HCT116 (cell line): ENCODE data around the gene TTLL11. TPM values are rescaled to one million over a fixed set of nuclear protein-coding genes. Genes with fewer than 3 reads are reported as not detected.

Source experiments
- ATAC-seq: fragments of 200-7000 bp; cut with Tn5 transposase; 2 replicates; pipeline ENCODE4 v1.9.1; 2020; ENCODE audit warnings: mild to moderate bottlenecking, moderate library complexity
- BruUV-seq: library from RNA; stranded (reverse); fragments of 400-500 nt; replicated peaks from 2 replicates; lab custom pipeline; 2021; lab: Mats Ljungman, UMichigan
- CTCF ChIA-PET: fragments of 300-600 bp; sonication (Branson Sonifier 250); formaldehyde crosslinking; loops from one replicate; lab custom pipeline; 2021; ENCODE audit warnings: antibody characterized with exemption; lab: Charles Lee
- POLR2A ChIA-PET: fragments of 300-600, 350-600 bp; sonication (Branson Sonifier 250); formaldehyde crosslinking; loops from one replicate; lab custom pipeline; 2021; ENCODE audit warnings: antibody characterized with exemption; lab: Charles Lee
- RAD21 ChIA-PET, 2 experiments: fragments of 300-600 bp; sonication (Branson Sonifier 250); formaldehyde crosslinking; loops; one replicate each; lab custom pipeline; 2023; ENCODE audit warnings: low total read pairs in 2 of 2; ENCODE audit not compliant: uncharacterized antibody in 2 of 2, unreplicated experiment in 2 of 2, low non-redundant PET in 1 of 2; lab: Charles Lee
- DNase-seq: peaks from one replicate; pipeline ENCODE4 v3.0.0-alpha.2; 2010; ENCODE audit warnings: low read depth, low spot score
- H2AFZ ChIP-seq: fragments of 200-600 bp; shearing (Covaris generic), sonication (generic); 2 replicates; pipeline ENCODE4 v1.6.1; 2017; ENCODE audit warnings: low read depth, mixed run types, mixed read lengths, antibody characterized with exemption, low read length; ENCODE audit not compliant: poor library complexity, severe bottlenecking
- H3K27ac ChIP-seq: 2 replicates; pipeline ENCODE4 v1.5.1; 2012; ENCODE audit warnings: low read depth, low read length
- H3K27me3 ChIP-seq: fragments of 200-600 bp; sonication (generic); 2 replicates; pipeline ENCODE4 v1.6.1; 2016; ENCODE audit warnings: mixed run types, low read length, mixed read lengths; ENCODE audit not compliant: insufficient read depth
- H3K36me3 ChIP-seq, 2 experiments: fragments of 200-500 bp in 1 of 2; fragments of 200-600 bp in 1 of 2; sonication (Bioruptor generic) in 1 of 2; sonication (generic) in 1 of 2; 2 replicates each; pipeline versions ENCODE4 v1.5.1 to v1.6.1; 2014 to 2016; ENCODE audit warnings: low read length in 2 of 2, inconsistent platforms in 1 of 2, mixed read lengths in 1 of 2, mixed run types in 1 of 2; ENCODE audit not compliant: insufficient read depth in 2 of 2, control insufficient read depth in 1 of 2
- H3K4me1 ChIP-seq, 2 experiments: fragments of 200-600 bp in 1 of 2; sonication (generic) in 1 of 2; 2 replicates each; pipeline versions ENCODE4 v1.5.1 to v1.6.1; 2012 to 2017; ENCODE audit warnings: low read length in 2 of 2, inconsistent platforms in 1 of 2, mild to moderate bottlenecking in 1 of 2, mixed read lengths in 1 of 2, mixed run types in 1 of 2, moderate library complexity in 1 of 2; ENCODE audit not compliant: insufficient read depth in 2 of 2, control insufficient read depth in 1 of 2
- H3K4me2 ChIP-seq: fragments of 200-600 bp; sonication (generic); 2 replicates; pipeline ENCODE4 v1.6.1; 2017; ENCODE audit warnings: mixed run types, low read length, mixed read lengths
- H3K4me3 ChIP-seq, 2 experiments: fragments of 200-600 bp in 1 of 2; sonication (generic) in 1 of 2; replicated peaks in 1 of 2; 2 replicates each; pipeline ENCODE4 v1.5.1; 2011 to 2016; ENCODE audit warnings: low read length in 2 of 2, control low read depth in 1 of 2, low read depth in 1 of 2, mild to moderate bottlenecking in 1 of 2, mixed read lengths in 1 of 2, mixed run types in 1 of 2
- H3K79me2 ChIP-seq: fragments of 200-600 bp; sonication (generic); 2 replicates; pipeline ENCODE4 v1.6.1; 2017; ENCODE audit warnings: mild to moderate bottlenecking, mixed run types, low read length, moderate library complexity, mixed read lengths; ENCODE audit not compliant: insufficient read depth
- H3K9ac ChIP-seq: fragments of 200-600 bp; sonication (generic); 2 replicates; pipeline ENCODE4 v1.6.1; 2016; ENCODE audit warnings: low read length, mixed read lengths
- H3K9me2 ChIP-seq: fragments of 200-600 bp; sonication (generic), shearing (Covaris generic); 2 replicates; pipeline ENCODE4 v1.6.1; 2017; ENCODE audit warnings: mixed run types, mild to moderate bottlenecking, moderate library complexity; ENCODE audit not compliant: insufficient read depth
- H3K9me3 ChIP-seq, 2 experiments: fragments of 200-500 bp in 1 of 2; fragments of 200-600 bp in 1 of 2; sonication (Bioruptor generic) in 1 of 2; sonication (generic) in 1 of 2; 2 replicates each; pipeline ENCODE4 v1.6.1; 2014 to 2017; ENCODE audit warnings: low read length in 2 of 2, mixed read lengths in 2 of 2, inconsistent platforms in 1 of 2, low read depth in 1 of 2, mild to moderate bottlenecking in 1 of 2, mixed run types in 1 of 2, moderate library complexity in 1 of 2; ENCODE audit not compliant: control insufficient read depth in 1 of 2, insufficient read depth in 1 of 2
- H4K20me1 ChIP-seq: fragments of 200-600 bp; sonication (generic), shearing (Covaris generic); 2 replicates; pipeline ENCODE4 v1.6.1; 2017; ENCODE audit warnings: mixed run types, mild to moderate bottlenecking, moderate library complexity; ENCODE audit not compliant: insufficient read depth
- CEBPB ChIP-seq: IDR thresholded peaks from 2 replicates; pipeline ENCODE4 v1.6.1; 2012; ENCODE audit warnings: low read depth
- EGR1 ChIP-seq: IDR thresholded peaks from 2 replicates; pipeline ENCODE4 v1.6.1; 2012; ENCODE audit warnings: low read depth
- ELF1 ChIP-seq: IDR thresholded peaks from 2 replicates; pipeline ENCODE4 v1.6.1; 2012; ENCODE audit warnings: low read depth, borderline replicate concordance
- EZH2 ChIP-seq: fragments of 200-600 bp; sonication (generic); IDR thresholded peaks from 2 replicates; pipeline ENCODE4 v1.6.1; 2017; ENCODE audit warnings: antibody characterized with exemption, mixed run types
- EZH2phosphoT487 ChIP-seq: fragments of 200-600 bp; IDR thresholded peaks from 2 replicates; pipeline ENCODE4 v1.6.1; 2018; ENCODE audit warnings: antibody characterized with exemption, borderline replicate concordance
- FOSL1 ChIP-seq: IDR thresholded peaks from 2 replicates; pipeline ENCODE4 v1.6.1; 2012; ENCODE audit warnings: low read depth
- POLR2A ChIP-seq: IDR thresholded peaks from 2 replicates; pipeline ENCODE4 v1.7.0; 2011; ENCODE audit warnings: borderline replicate concordance; ENCODE audit not compliant: insufficient read depth, insufficient read length; ENCODE audit errors: extremely low read depth
- POLR2AphosphoS5 ChIP-seq: IDR thresholded peaks from 2 replicates; pipeline ENCODE4 v1.6.1; 2011; ENCODE audit warnings: mild to moderate bottlenecking, low read depth, low read length, moderate library complexity
- RAD21 ChIP-seq: IDR thresholded peaks from 2 replicates; pipeline ENCODE4 v1.6.1; 2012; ENCODE audit warnings: low read depth, mild to moderate bottlenecking
- SIN3A ChIP-seq: IDR thresholded peaks from 2 replicates; pipeline ENCODE4 v1.6.1; 2012; ENCODE audit warnings: low read depth
- SP1 ChIP-seq: IDR thresholded peaks from 2 replicates; pipeline ENCODE4 v1.6.1; 2012; ENCODE audit warnings: low read depth
- SRF ChIP-seq: IDR thresholded peaks from 2 replicates; pipeline ENCODE4 v1.6.1; 2012; ENCODE audit warnings: low read depth
- TCF7L2 ChIP-seq: IDR thresholded peaks from 2 replicates; pipeline ENCODE4 v1.7.0; 2011; ENCODE audit warnings: borderline replicate concordance, inconsistent platforms; ENCODE audit not compliant: insufficient read depth, insufficient read length; ENCODE audit errors: extremely low read depth
- ZFX ChIP-seq: fragments of 450-650 bp; IDR thresholded peaks from 2 replicates; pipeline ENCODE4 v1.6.1; 2017
- ZNF274 ChIP-seq: fragments of 200-500 bp; sonication (Bioruptor generic); IDR thresholded peaks from 2 replicates; pipeline ENCODE4 v1.6.1; 2014; ENCODE audit warnings: mild to moderate bottlenecking, low read depth, low read length, inconsistent platforms
- intact Hi-C: fragments of 100-400 bp; cut with micrococcal nuclease; formaldehyde crosslinking; loops from 2 replicates; pipeline ENCODE4 v1.10.0; 2022
- total RNA-seq: library from RNA; stranded (reverse); gene quantifications from one replicate; pipeline ENCODE4 v1.2.1, GENCODE V29; 2021; ENCODE audit not compliant: unreplicated experiment
- TF ChIP-seq, protein P1 (sequence below): IDR thresholded peaks from 2 replicates; pipeline ENCODE4 v1.6.1; 2011; ENCODE audit warnings: mild to moderate bottlenecking, low read length, moderate library complexity; ENCODE audit not compliant: insufficient replicate concordance; ENCODE audit errors: extremely low read depth
- TF ChIP-seq, protein P2 (sequence below): IDR thresholded peaks from 2 replicates; pipeline ENCODE4 v1.6.1; 2012

TTLL11 gene
- total RNA-seq, 1 experiment from 2014 or later, result 2.2 TPM

DNA sequence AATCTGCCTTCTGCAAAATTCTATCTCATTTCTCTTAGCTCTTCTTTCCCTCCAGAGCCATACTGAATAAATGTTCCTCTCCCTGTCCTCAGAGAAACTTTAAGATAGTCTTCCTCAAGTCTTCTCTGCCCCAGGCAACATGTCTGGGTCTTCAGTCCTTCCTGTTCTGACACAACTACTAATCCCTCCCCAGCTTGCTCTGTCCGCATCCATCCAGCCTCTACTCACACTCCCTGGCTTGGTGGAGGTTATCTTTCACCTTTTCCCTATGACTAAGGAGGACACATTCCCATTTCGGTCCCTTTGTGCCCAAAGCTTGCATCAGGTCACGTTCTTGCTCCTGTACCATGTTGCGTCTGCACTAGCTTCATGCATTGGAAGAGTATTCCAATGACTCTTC lies 143.3 kb downstream of the TTLL11 start:
- DNase-seq, result no peak
- BruUV-seq, result no TSS peak
- TF ChIP-seq EZH2 (no peak), POLR2A (no peak), POLR2AphosphoS5 (no peak), FOSL1 (no peak)
- TF ChIP-seq, protein P1, sequence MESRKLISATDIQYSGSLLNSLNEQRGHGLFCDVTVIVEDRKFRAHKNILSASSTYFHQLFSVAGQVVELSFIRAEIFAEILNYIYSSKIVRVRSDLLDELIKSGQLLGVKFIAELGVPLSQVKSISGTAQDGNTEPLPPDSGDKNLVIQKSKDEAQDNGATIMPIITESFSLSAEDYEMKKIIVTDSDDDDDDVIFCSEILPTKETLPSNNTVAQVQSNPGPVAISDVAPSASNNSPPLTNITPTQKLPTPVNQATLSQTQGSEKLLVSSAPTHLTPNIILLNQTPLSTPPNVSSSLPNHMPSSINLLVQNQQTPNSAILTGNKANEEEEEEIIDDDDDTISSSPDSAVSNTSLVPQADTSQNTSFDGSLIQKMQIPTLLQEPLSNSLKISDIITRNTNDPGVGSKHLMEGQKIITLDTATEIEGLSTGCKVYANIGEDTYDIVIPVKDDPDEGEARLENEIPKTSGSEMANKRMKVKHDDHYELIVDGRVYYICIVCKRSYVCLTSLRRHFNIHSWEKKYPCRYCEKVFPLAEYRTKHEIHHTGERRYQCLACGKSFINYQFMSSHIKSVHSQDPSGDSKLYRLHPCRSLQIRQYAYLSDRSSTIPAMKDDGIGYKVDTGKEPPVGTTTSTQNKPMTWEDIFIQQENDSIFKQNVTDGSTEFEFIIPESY, result no peak
- no peak overlapping the region for H3K27ac ChIP-seq
- H3K36me3 ChIP-seq, result no peaks in the 10 kb centered on the region
- H3K4me3 ChIP-seq, result no peak overlapping the region
- H4K20me1 ChIP-seq, result no peaks in the 10 kb centered on the region
- H3K9me2 ChIP-seq, result no peaks in the 10 kb centered on the region
- H3K27me3 ChIP-seq, result 0 out of 2 replicates have a peak, but pooled peaks cover 4% of the 10 kb centered on the region
- no peaks in the 10 kb centered on the region for H3K79me2 ChIP-seq
- H3K9me3 ChIP-seq, result no peaks in the 10 kb centered on the region
- ATAC-seq, result no peak
- ChIA-PET RAD21 (no interaction called here), CTCF (no interaction called here), POLR2A (no interaction called here)
- peaks cover 2 to 4% of the 10 kb centered on the region in 2 experiments; a peak in 1 of 4 replicates for H3K4me1 ChIP-seq
- no peak overlapping the region for H3K9ac ChIP-seq
- intact Hi-C loops, result no loop called here
- H3K4me2 ChIP-seq, result no peak overlapping the region
- no peak overlapping the region for H2AFZ ChIP-seq

DNA sequence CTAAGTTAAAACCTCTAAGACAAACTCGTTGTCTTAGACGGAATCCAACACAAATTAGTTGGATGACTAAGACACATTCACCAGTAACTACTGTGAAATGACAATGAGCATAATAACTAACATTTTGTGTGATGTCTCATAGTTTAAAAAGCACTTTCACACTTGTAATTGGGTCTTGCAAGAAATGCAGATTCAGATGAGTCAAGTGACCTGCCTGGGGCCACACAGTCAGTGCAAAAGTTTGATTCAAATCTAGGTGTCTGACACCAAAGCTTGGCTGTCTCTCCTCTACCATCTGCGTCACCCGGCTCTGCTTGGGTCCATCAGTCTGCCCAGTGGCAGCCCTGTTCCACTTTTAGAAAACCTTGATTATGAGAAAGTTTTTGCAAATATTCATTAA lies 143.7 kb downstream of the TTLL11 start:
- H3K79me2 ChIP-seq, result no peaks in the 10 kb centered on the region
- peaks cover 2 to 7% of the 10 kb centered on the region in 2 experiments; a peak in 1 of 4 replicates for H3K4me1 ChIP-seq
- no peaks in the 10 kb centered on the region for H4K20me1 ChIP-seq
- ChIA-PET POLR2A (no interaction called here), RAD21 (no interaction called here), CTCF (no interaction called here)
- H3K9ac ChIP-seq, result no peak overlapping the region
- H3K4me2 ChIP-seq, result no peak overlapping the region
- no peaks in the 10 kb centered on the region for H3K36me3 ChIP-seq
- DNase-seq (no peak), ATAC-seq (no peak)
- H2AFZ ChIP-seq, result no peak overlapping the region
- H3K9me2 ChIP-seq, result no peaks in the 10 kb centered on the region
- H3K27ac ChIP-seq, result no peak overlapping the region
- intact Hi-C loops, result no loop called here
- no peak overlapping the region for H3K4me3 ChIP-seq
- BruUV-seq, result no TSS peak
- H3K9me3 ChIP-seq, result no peaks in the 10 kb centered on the region
- 0 out of 2 replicates have a peak, but pooled peaks cover 4% of the 10 kb centered on the region for H3K27me3 ChIP-seq
- no peak for TF ChIP-seq SP1
- TF ChIP-seq FOSL1, result no peak
- TF ChIP-seq, protein P1, result no peak
- TF ChIP-seq POLR2AphosphoS5, result no peak
- TF ChIP-seq TCF7L2, result no peak
- TF ChIP-seq SRF, result no peak
- no peak for TF ChIP-seq EGR1
- TF ChIP-seq ZFX, result no peak
- TF ChIP-seq CEBPB, result no peak
- TF ChIP-seq POLR2A, result no peak
- no peak for TF ChIP-seq ZNF274
- no peak for TF ChIP-seq EZH2phosphoT487
- TF ChIP-seq ELF1, result no peak
- TF ChIP-seq, protein P2, sequence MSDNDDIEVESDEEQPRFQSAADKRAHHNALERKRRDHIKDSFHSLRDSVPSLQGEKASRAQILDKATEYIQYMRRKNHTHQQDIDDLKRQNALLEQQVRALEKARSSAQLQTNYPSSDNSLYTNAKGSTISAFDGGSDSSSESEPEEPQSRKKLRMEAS, result no peak
- no peak for TF ChIP-seq RAD21
- no peak for TF ChIP-seq SIN3A
